HepG2 (cell line): ENCODE results near the gene COPS6. TPM values are rescaled to one million over a fixed set of nuclear protein-coding genes. Genes with fewer than 3 reads are reported as not detected.

Experiments
- AGO1 ChIP-seq: fragments of 200-400 bp; formaldehyde crosslinking; IDR thresholded peaks from 2 replicates; pipeline ENCODE4 v1.6.1; 2017; ENCODE audit warnings: mild to moderate bottlenecking, low read depth, low read length, moderate library complexity; ENCODE audit not compliant: poor library complexity, severe bottlenecking
- CEBPB ChIP-seq: IDR thresholded peaks from 2 replicates; pipeline ENCODE4 v1.6.1; 2011; ENCODE audit warnings: low read depth, low read length, improper control_type of control experiment, borderline replicate concordance
- CENPT ChIP-seq: sonication (generic); formaldehyde crosslinking; IDR thresholded peaks from 2 replicates; pipeline ENCODE4 v1.8.0; 2022; ENCODE audit warnings: low read depth, mild to moderate bottlenecking, moderate library complexity, missing genetic modification reagents
- GMEB1 ChIP-seq: sonication (generic); formaldehyde crosslinking; IDR thresholded peaks from 2 replicates; pipeline ENCODE4 v1.5.1; 2020; ENCODE audit warnings: missing genetic modification reagents, mild to moderate bottlenecking, borderline replicate concordance
- KAT8 ChIP-seq: IDR thresholded peaks from 2 replicates; pipeline ENCODE4 v1.6.1; 2016; ENCODE audit warnings: missing genetic modification reagents, missing compliant biosample characterization
- KLF12 ChIP-seq: sonication (generic); formaldehyde crosslinking; IDR thresholded peaks from 2 replicates; pipeline ENCODE4 v1.4.0; 2020; ENCODE audit warnings: missing genetic modification reagents, borderline replicate concordance
- KMT2A ChIP-seq: sonication (generic); formaldehyde crosslinking; IDR thresholded peaks from 2 replicates; pipeline ENCODE4 v1.4.0; 2020; ENCODE audit warnings: missing genetic modification reagents
- MBD4 ChIP-seq: IDR thresholded peaks from 2 replicates; pipeline ENCODE4 v1.6.1; 2012; ENCODE audit warnings: low read length, inconsistent platforms, borderline replicate concordance
- MEIS1 ChIP-seq: sonication (generic); formaldehyde crosslinking; IDR thresholded peaks from 2 replicates; pipeline ENCODE4 v1.9.0; 2021; ENCODE audit warnings: mild to moderate bottlenecking, missing genetic modification reagents, moderate library complexity, borderline replicate concordance
- MYC ChIP-seq: sonication (generic); formaldehyde crosslinking; IDR thresholded peaks from 2 replicates; pipeline ENCODE4 v1.9.0; 2021; ENCODE audit warnings: missing genetic modification reagents, borderline replicate concordance
- SAFB2 ChIP-seq: sonication (generic); formaldehyde crosslinking; IDR thresholded peaks from 2 replicates; pipeline ENCODE4 v1.5.1; 2020; ENCODE audit warnings: missing genetic modification reagents, low read depth, mild to moderate bottlenecking, borderline replicate concordance
- SOX5 ChIP-seq: IDR thresholded peaks from 2 replicates; pipeline ENCODE4 v1.6.1; 2016; ENCODE audit warnings: borderline replicate concordance
- TARDBP ChIP-seq: sonication (generic); formaldehyde crosslinking; IDR thresholded peaks from 2 replicates; pipeline ENCODE4 v1.8.0; 2022; ENCODE audit warnings: mild to moderate bottlenecking, missing genetic modification reagents
- TBL1XR1 ChIP-seq: fragments of 150-350 bp; IDR thresholded peaks from 2 replicates; pipeline ENCODE4 v1.6.1; 2014; ENCODE audit warnings: borderline replicate concordance, low read length; ENCODE audit not compliant: partially characterized antibody
- ZBTB42 ChIP-seq: sonication (generic); formaldehyde crosslinking; IDR thresholded peaks from 2 replicates; pipeline ENCODE4 v1.5.0; 2020; ENCODE audit warnings: mild to moderate bottlenecking, missing genetic modification reagents
- ZNF251 ChIP-seq: sonication (generic); formaldehyde crosslinking; IDR thresholded peaks from 2 replicates; pipeline ENCODE4 v1.9.0; 2021; ENCODE audit warnings: mild to moderate bottlenecking, missing genetic modification reagents
- ZNF468 ChIP-seq: sonication (generic); formaldehyde crosslinking; IDR thresholded peaks from 2 replicates; pipeline ENCODE4 v1.8.0; 2022; ENCODE audit warnings: mild to moderate bottlenecking, moderate library complexity, missing genetic modification reagents
- ZNF484 ChIP-seq: sonication (generic); formaldehyde crosslinking; IDR thresholded peaks from 2 replicates; pipeline ENCODE4 v1.5.1; 2020; ENCODE audit warnings: mild to moderate bottlenecking, low read depth, missing genetic modification reagents, borderline replicate concordance
- ZNF644 ChIP-seq: IDR thresholded peaks from 2 replicates; pipeline ENCODE4 v1.6.1; 2016; ENCODE audit warnings: low read depth
- ZNF781 ChIP-seq: sonication (generic); formaldehyde crosslinking; IDR thresholded peaks from 2 replicates; pipeline ENCODE4 v1.5.1; 2020; ENCODE audit warnings: borderline replicate concordance, mild to moderate bottlenecking, missing genetic modification reagents; ENCODE audit errors: not compliant biosample characterization
- ZNF850 ChIP-seq: sonication (generic); formaldehyde crosslinking; conservative IDR thresholded peaks from 2 replicates; pipeline ENCODE4 v1.9.0; 2021; ENCODE audit warnings: mild to moderate bottlenecking, missing genetic modification reagents
- polyA plus RNA-seq, 8 experiments: library from polyadenylated mRNA; depleted of rRNA in 3 of 8; stranded (reverse) in 7 of 8; unstranded in 1 of 8; fragments of >200 nt; fragmentation: Illumina TruSeq in 4 of 8; extraction: Trizol in 4 of 8; gene quantifications; 2 replicates each; pipeline versions ENCODE4 v1.2.1 to v1.2.3, GENCODE V29; 2011 to 2016; ENCODE audit warnings: low read depth in 4 of 8, missing spikeins in 1 of 8, mixed read lengths in 1 of 8; ENCODE audit not compliant: insufficient read depth in 1 of 8
- total RNA-seq, 5 experiments: library from RNA; depleted of rRNA; stranded (reverse); fragments of >200 nt; fragmentation: Illumina TruSeq; extraction: Trizol; gene quantifications; 2 replicates each; pipeline ENCODE4 v1.2.3, GENCODE V29; 2016; ENCODE audit warnings: low read depth in 1 of 5
- TF ChIP-seq, protein P1 (sequence below): sonication (generic); formaldehyde crosslinking; IDR thresholded peaks from 2 replicates; pipeline ENCODE4 v1.8.1; 2023; ENCODE audit warnings: mild to moderate bottlenecking, moderate library complexity, missing genetic modification reagents

Gene COPS6
- total and polyA plus RNA-seq, 2 of the 13 experiments (the other 11 are each of a cell fraction or from before 2014, with no cell fraction given), result 33.4 to 117 TPM

- TF ChIP-seq SOX5 (CRISPR knock-in tag), result no peak
- TF ChIP-seq GMEB1 (CRISPR knock-in tag), result no peak; the same call in 1 of the 2 replicates
- TF ChIP-seq KMT2A (CRISPR knock-in tag), result no peak
- TF ChIP-seq MEIS1 (CRISPR knock-in tag), result no peak
- TF ChIP-seq SAFB2 (CRISPR knock-in tag), result peak; percentile 64
- TF ChIP-seq TBL1XR1, result no peak
- no peak for TF ChIP-seq ZNF484
- no peak for TF ChIP-seq CEBPB
- TF ChIP-seq, protein P1, sequence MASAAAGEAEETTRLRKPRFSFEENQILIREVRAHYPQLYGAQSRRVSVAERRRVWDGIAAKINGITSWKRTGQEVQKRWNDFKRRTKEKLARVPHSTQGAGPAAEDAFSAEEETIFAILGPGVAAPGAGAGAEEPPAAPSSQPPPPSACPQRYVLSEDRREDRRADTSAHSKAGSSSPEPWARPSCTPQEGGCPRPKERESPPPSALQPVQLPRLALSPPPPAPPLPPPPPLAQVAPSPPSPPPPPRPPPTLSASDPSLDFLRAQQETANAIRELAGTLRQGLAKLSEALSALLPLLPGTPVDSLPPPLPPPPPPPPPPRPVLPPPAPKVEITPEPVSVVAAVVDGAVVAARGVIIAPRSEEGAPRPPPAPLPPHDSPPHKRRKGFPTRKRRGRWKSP, result 0 out of 2 replicates have a peak, but pooled peaks have one; percentile 17
- peak; percentile 68; the same call in 1 of the 2 replicates for TF ChIP-seq ZNF468 (CRISPR knock-in tag)
- TF ChIP-seq AGO1, result no peak
- TF ChIP-seq KAT8 (CRISPR knock-in tag), result peak; percentile 95
- TF ChIP-seq CENPT (CRISPR knock-in tag), result no peak
- TF ChIP-seq ZNF850 (CRISPR knock-in tag), result no peak
- peak; percentile 81 for TF ChIP-seq MYC
- no peak for TF ChIP-seq ZBTB42
- TF ChIP-seq TARDBP (CRISPR knock-in tag), result peak; percentile 36; the same call in 1 of the 2 replicates
- TF ChIP-seq ZNF251 (CRISPR knock-in tag), result no peak
- no peak for TF ChIP-seq MBD4
- TF ChIP-seq ZNF781 (CRISPR knock-in tag), result no peak
- no peak for TF ChIP-seq ZNF644 (CRISPR knock-in tag)
- TF ChIP-seq KLF12 (CRISPR knock-in tag), result peak; percentile 76; the same call in 1 of the 2 replicates
These were observed 39.1 kb upstream of the COPS6 start, which contains the start of gene ZSCAN21 (continued) for GRCh38 chr7:100049441-100050291.
